ENCODE results near the gene SPATA21. TPM values are rescaled to one million over a fixed set of nuclear protein-coding genes. Genes with fewer than 3 reads are reported as not detected.

Gene SPATA21
- polyA plus RNA-seq, 1 donor (not counting 4 experiments of a cell fraction or from before 2014, with no cell fraction given) = 0.04 TPM

- Histone ChIP-seq H3K79me2 (ENCODE audit: control insufficient read depth, insufficient read depth, low read length) (peaks cover 11% of the 10 kb centered on the region), H3K9me3 (ENCODE audit: control insufficient read depth, low read depth, low read length) (no peaks in the 10 kb centered on the region), H3K4me3 (ENCODE audit: control insufficient read depth in 2 of 3, extremely low read depth in 1 of 3, insufficient read depth in 2 of 3, low read depth in 1 of 3, low read length in 3 of 3) (no peak overlapping the region), H4K20me1 (ENCODE audit: control insufficient read depth, extremely low read depth, insufficient read depth, low read length) (peaks cover 8% of the 10 kb centered on the region), H3K36me3 (ENCODE audit: control insufficient read depth in 2 of 2, extremely low read depth in 1 of 2, insufficient read depth in 2 of 2, low read length in 2 of 2) (peaks cover 26% of the 10 kb centered on the region in 2 experiments), H3K27ac (ENCODE audit: control insufficient read depth, insufficient read depth, low read length) (no peak overlapping the region), H3K4me1 (ENCODE audit: control insufficient read depth, extremely low read depth, insufficient read depth, low read length) (peaks cover 13% of the 10 kb centered on the region), H3K27me3 (ENCODE audit: control insufficient read depth, extremely low read depth, insufficient read depth, low read length) (no peaks in the 10 kb centered on the region), H3K9me1 (ENCODE audit: control insufficient read depth, extremely low read depth, insufficient read depth, low read length) (no peaks in the 10 kb centered on the region), H3K9ac (ENCODE audit: control insufficient read depth, extremely low read depth, insufficient read depth, low read length) (no peak overlapping the region), H2AFZ (ENCODE audit: control insufficient read depth, low read length) (no peak overlapping the region), H3K4me2 (ENCODE audit: control insufficient read depth, extremely low read depth, insufficient read depth, low read depth, low read length) (no peak overlapping the region)
- no peak for TF ChIP-seq EZH2 (IDR thresholded peaks at IDR 0.05; ENCODE audit: low read length)
- no peak for TF ChIP-seq CTCF (optimal IDR thresholded peaks at IDR 0.05 in 1 of 3, IDR thresholded peaks at IDR 0.05 in 1 of 3, conservative IDR thresholded peaks at IDR 0.05 in 1 of 3; ENCODE audit: extremely low read depth in 1 of 3, insufficient read depth in 2 of 3, low read length in 3 of 3)
- FAIRE-seq (no peak), DNase-seq (ENCODE audit: low read depth, low spot score) (no peak)
- dilution Hi-C loops (cut with MboI; ENCODE audit: extremely low pct_ligation_motif_present, low sequenced_read_pairs) = no loop called here
Measured at GRCh38 chr1:16398371-16398953, 38.8 kb downstream of the SPATA21 start.

- Histone ChIP-seq H3K9ac (ENCODE audit: control insufficient read depth, extremely low read depth, insufficient read depth, low read length) (no peak overlapping the region), H3K4me2 (ENCODE audit: control insufficient read depth, extremely low read depth, insufficient read depth, low read depth, low read length) (no peak overlapping the region), H3K9me1 (ENCODE audit: control insufficient read depth, extremely low read depth, insufficient read depth, low read length) (no peaks in the 10 kb centered on the region), H3K4me3 (ENCODE audit: control insufficient read depth in 2 of 3, extremely low read depth in 1 of 3, insufficient read depth in 2 of 3, low read depth in 1 of 3, low read length in 3 of 3) (no peak overlapping the region), H3K79me2 (ENCODE audit: control insufficient read depth, insufficient read depth, low read length) (peaks cover 25% of the 10 kb centered on the region), H3K9me3 (ENCODE audit: control insufficient read depth, low read depth, low read length) (no peaks in the 10 kb centered on the region), H3K36me3 (ENCODE audit: control insufficient read depth in 2 of 2, extremely low read depth in 1 of 2, insufficient read depth in 2 of 2, low read length in 2 of 2) (peaks cover 29 to 31% of the 10 kb centered on the region in 2 experiments), H3K4me1 (ENCODE audit: control insufficient read depth, extremely low read depth, insufficient read depth, low read length) (peaks cover 13% of the 10 kb centered on the region), H2AFZ (ENCODE audit: control insufficient read depth, low read length) (no peak overlapping the region), H3K27ac (ENCODE audit: control insufficient read depth, insufficient read depth, low read length) (no peak overlapping the region), H4K20me1 (ENCODE audit: control insufficient read depth, extremely low read depth, insufficient read depth, low read length) (peaks cover 19% of the 10 kb centered on the region), H3K27me3 (ENCODE audit: control insufficient read depth, extremely low read depth, insufficient read depth, low read length) (no peaks in the 10 kb centered on the region)
- TF ChIP-seq CTCF (optimal IDR thresholded peaks at IDR 0.05 in 1 of 3, IDR thresholded peaks at IDR 0.05 in 1 of 3, conservative IDR thresholded peaks at IDR 0.05 in 1 of 3; ENCODE audit: extremely low read depth in 1 of 3, insufficient read depth in 2 of 3, low read length in 3 of 3) (no peak), EZH2 (IDR thresholded peaks at IDR 0.05; ENCODE audit: low read length) (no peak)
- DNase-seq (ENCODE audit: low read depth, low spot score) (no peak), FAIRE-seq (no peak)
- dilution Hi-C loops (cut with MboI; ENCODE audit: extremely low pct_ligation_motif_present, low sequenced_read_pairs) = no loop called here
Measured at GRCh38 chr1:16397120-16397519, 40.1 kb downstream of the SPATA21 start.
